ENCODE results near the gene METTL21C.

METTL21C gene

DNA sequence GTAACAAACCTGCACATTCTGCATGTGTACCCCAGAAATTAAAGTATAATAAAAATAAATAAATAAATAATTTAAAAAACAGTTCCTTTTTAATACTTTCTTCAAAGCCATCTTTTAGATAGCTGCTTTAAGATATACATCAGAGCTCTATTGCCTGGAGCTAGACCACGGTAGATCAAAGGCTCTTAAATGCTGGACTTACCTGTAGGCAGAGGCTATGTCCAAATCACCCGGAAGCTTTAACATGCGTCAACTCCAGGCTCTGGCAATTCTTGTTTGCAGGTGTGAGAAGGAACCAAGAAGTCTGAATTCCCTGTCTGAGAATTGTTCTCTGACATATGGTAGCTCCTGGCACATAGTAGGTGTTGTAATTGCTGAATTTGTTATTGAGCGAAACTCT lies 1.6 kb upstream of the METTL21C start:
- H3K4me1 ChIP-seq: no peaks in the 10 kb centered on the region
- TF ChIP-seq, protein P1, sequence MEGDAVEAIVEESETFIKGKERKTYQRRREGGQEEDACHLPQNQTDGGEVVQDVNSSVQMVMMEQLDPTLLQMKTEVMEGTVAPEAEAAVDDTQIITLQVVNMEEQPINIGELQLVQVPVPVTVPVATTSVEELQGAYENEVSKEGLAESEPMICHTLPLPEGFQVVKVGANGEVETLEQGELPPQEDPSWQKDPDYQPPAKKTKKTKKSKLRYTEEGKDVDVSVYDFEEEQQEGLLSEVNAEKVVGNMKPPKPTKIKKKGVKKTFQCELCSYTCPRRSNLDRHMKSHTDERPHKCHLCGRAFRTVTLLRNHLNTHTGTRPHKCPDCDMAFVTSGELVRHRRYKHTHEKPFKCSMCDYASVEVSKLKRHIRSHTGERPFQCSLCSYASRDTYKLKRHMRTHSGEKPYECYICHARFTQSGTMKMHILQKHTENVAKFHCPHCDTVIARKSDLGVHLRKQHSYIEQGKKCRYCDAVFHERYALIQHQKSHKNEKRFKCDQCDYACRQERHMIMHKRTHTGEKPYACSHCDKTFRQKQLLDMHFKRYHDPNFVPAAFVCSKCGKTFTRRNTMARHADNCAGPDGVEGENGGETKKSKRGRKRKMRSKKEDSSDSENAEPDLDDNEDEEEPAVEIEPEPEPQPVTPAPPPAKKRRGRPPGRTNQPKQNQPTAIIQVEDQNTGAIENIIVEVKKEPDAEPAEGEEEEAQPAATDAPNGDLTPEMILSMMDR (IDR thresholded peaks at IDR 0.05; ENCODE audit: low read depth, low read length): no peak
- H3K9me3 ChIP-seq: peaks cover 3% of the 10 kb centered on the region
- H3K4me3 ChIP-seq (ENCODE audit: low read depth, low read length): no peak overlapping the region
- DNase-seq: no peak
- H3K36me3 ChIP-seq: no peaks in the 10 kb centered on the region
- no peaks in the 10 kb centered on the region; the same call in 1 of the 2 replicates for H3K27me3 ChIP-seq

DNA sequence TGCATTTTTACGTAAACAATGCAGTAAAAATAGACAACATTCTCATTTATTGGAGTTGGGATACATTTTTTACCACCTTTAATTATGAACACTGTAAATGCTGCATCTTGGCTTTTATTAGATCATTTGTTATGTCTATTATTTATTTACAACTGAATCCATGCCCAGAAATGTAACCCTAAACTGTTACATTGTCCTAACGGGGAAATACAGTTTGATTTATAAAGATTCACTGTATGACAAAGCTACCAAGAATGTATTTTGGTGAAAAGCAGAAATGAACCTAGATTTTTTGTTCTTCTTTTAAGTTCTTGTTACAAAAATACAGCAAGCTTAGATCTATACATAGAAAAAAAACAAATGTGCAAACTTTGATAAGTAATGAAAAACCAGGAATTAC lies 1.1 kb downstream of the METTL21C start:
- H3K36me3 ChIP-seq: no peaks in the 10 kb centered on the region
- no peak for DNase-seq
- TF ChIP-seq, protein P1 (IDR thresholded peaks at IDR 0.05; ENCODE audit: low read depth, low read length): no peak
- H3K9me3 ChIP-seq: peaks cover 3% of the 10 kb centered on the region
- H3K4me3 ChIP-seq (ENCODE audit: low read depth, low read length): no peak overlapping the region
- H3K4me1 ChIP-seq: 0 out of 2 replicates have a peak, but pooled peaks cover 4% of the 10 kb centered on the region
- no peaks in the 10 kb centered on the region; the same call in 1 of the 2 replicates for H3K27me3 ChIP-seq

DNA sequence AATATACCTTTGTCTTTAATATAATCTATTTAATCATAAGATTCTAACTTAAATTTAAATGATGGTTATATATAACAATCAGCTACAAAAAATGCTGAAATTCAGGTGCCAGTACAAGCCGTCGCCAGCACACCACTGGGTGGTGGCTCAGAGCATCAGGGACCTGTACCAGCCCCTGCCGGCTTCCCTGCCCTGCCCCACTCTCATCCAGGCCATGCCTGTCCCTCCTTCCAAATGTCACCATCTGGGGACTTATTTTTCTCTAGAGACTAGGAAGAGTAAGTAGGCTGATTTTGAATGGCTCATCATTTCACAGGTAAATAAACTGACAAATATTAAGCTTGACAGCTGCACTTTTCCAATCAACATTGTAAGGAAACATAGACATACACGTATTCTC lies 1.6 kb downstream of the METTL21C start:
- Histone ChIP-seq H3K9me3 (no peaks in the 10 kb centered on the region), H3K4me3 (ENCODE audit: low read depth, low read length) (no peak overlapping the region), H3K36me3 (no peaks in the 10 kb centered on the region), H3K4me1 (0 out of 2 replicates have a peak, but pooled peaks cover 4% of the 10 kb centered on the region), H3K27me3 (no peaks in the 10 kb centered on the region; the same call in 1 of the 2 replicates)
- TF ChIP-seq, protein P1 (IDR thresholded peaks at IDR 0.05; ENCODE audit: low read depth, low read length): no peak
- no peak for DNase-seq

DNA sequence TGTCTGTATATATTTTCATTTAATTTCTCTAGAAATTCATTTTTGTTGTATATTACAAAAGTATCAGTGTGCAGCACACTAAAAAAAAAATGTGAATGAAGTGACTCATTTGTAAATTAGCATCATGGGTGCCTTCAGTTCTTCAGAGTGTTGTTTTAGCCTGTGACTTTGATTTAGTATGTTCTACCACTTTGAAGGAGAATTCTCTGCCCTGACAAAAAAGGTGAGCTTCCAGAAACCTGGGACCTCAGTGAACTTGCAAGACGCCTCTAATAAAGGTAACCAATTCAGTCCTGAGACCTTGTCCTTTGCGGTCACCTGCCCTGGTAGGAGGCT lies 2.4 kb downstream of the METTL21C start:
- H3K36me3 ChIP-seq: no peaks in the 10 kb centered on the region
- H3K4me3 ChIP-seq (ENCODE audit: low read depth, low read length): no peak overlapping the region
- H3K4me1 ChIP-seq: 0 out of 2 replicates have a peak, but pooled peaks cover 4% of the 10 kb centered on the region
- TF ChIP-seq, protein P1 (IDR thresholded peaks at IDR 0.05; ENCODE audit: low read depth, low read length): no peak
- H3K27me3 ChIP-seq: no peaks in the 10 kb centered on the region; the same call in 1 of the 2 replicates
- DNase-seq: no peak
- no peaks in the 10 kb centered on the region for H3K9me3 ChIP-seq

DNA sequence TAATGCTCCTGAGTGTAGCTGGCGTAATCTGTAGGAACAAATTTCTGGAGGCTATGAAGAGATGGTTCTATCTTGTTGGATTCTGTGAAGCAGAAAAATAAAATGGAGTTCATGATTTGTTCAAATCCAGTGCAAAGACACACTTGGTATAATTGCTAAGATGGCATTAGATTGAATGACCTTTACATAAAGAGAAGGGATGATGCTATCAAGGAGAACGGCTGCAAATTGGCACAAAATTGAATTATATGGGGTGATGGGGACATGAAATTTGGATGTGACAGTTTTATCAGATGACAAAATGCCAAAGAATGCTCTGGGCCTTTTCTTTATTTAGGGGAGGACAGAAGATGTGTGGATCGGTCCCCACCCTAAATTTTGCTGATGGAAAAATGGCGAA lies 4.0 kb downstream of the METTL21C start:
- Histone ChIP-seq H3K4me3 (ENCODE audit: low read depth, low read length) (no peak overlapping the region), H3K27me3 (no peaks in the 10 kb centered on the region; the same call in 1 of the 2 replicates), H3K4me1 (0 out of 2 replicates have a peak, but pooled peaks cover 4% of the 10 kb centered on the region), H3K36me3 (no peaks in the 10 kb centered on the region), H3K9me3 (no peaks in the 10 kb centered on the region)
- TF ChIP-seq, protein P1 (IDR thresholded peaks at IDR 0.05; ENCODE audit: low read depth, low read length): no peak
- no peak for DNase-seq

DNA sequence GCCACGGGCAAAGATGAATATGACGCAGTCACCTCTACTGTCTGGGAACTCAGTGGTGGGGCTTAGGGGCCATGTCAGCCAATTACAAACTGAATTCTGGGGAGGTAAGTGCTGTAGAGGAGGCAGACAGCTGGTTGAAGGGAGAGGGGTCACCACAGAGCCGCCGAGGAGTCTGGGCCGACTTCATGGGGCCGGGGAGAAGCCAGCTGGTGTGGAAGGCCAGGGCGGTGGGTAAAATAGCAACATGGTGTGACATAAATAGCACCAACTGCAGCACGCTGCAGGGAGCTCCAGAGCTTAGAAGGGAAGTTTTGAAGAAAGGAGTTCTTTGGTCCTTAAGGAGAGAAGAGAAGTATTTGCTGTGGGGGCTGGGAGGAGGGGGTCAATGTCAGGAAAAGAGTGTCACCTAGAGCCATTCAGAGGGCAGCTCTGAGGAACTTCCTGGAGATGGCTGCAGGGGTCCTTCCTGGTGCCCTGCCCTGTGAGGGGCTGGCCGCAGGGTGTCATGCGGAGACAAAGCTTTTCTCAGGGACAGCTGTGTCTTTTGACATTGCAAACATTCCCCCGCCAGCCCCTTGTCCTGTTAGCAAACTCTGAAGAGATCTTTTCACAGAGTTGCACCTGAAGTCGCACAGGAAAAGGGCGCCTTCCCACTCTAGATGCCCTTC lies 6.4 kb downstream of the METTL21C start:
- H3K4me1 ChIP-seq: 0 out of 2 replicates have a peak, but pooled peaks cover 4% of the 10 kb centered on the region
- TF ChIP-seq, protein P1 (IDR thresholded peaks at IDR 0.05; ENCODE audit: low read depth, low read length): no peak
- H3K27me3 ChIP-seq: no peaks in the 10 kb centered on the region
- no peaks in the 10 kb centered on the region for H3K9me3 ChIP-seq
- no peak overlapping the region for H3K4me3 ChIP-seq (ENCODE audit: low read depth, low read length)
- DNase-seq: no peak
- H3K36me3 ChIP-seq: no peaks in the 10 kb centered on the region
